Fibroblast of the aortic adventitia (primary cell): ENCODE measurements around the gene DNAJC15. TPM values are rescaled to one million over a fixed set of nuclear protein-coding genes. Genes with fewer than 3 reads are reported as not detected.
"Not testable (repeated sequence)": the region's sequence is repeated elsewhere in the genome, so short reads cannot be mapped to it uniquely, and the experiment has no call there.

Experiments used
- DNase-seq: peaks from one replicate; pipeline ENCODE4 v3.0.0-alpha.2; 2010; ENCODE audit warnings: low read depth
- H3K4me3 ChIP-seq: 2 replicates; pipeline ENCODE4 v1.5.1; 2011; ENCODE audit warnings: low read depth, mild to moderate bottlenecking, control low read depth, low read length, moderate library complexity
- total RNA-seq: library from RNA; depleted of rRNA; stranded (reverse); fragments of >200 nt; gene quantifications from 2 replicates; pipeline ENCODE4 v1.2.3, GENCODE V29; 2012; ENCODE audit warnings: low replicate concordance
- TF ChIP-seq, protein P1 (sequence below): IDR thresholded peaks from 2 replicates; pipeline ENCODE4 v1.5.1; 2011; ENCODE audit warnings: mild to moderate bottlenecking, low read length, control low read depth, inconsistent platforms; ENCODE audit not compliant: insufficient read depth

Gene DNAJC15
- total RNA-seq, 1 donor = 18.7 TPM

GRCh38 chr13:43074824-43075510 is 51.6 kb downstream of the DNAJC15 start:
- no peak overlapping the region for H3K4me3 ChIP-seq
- TF ChIP-seq, protein P1, sequence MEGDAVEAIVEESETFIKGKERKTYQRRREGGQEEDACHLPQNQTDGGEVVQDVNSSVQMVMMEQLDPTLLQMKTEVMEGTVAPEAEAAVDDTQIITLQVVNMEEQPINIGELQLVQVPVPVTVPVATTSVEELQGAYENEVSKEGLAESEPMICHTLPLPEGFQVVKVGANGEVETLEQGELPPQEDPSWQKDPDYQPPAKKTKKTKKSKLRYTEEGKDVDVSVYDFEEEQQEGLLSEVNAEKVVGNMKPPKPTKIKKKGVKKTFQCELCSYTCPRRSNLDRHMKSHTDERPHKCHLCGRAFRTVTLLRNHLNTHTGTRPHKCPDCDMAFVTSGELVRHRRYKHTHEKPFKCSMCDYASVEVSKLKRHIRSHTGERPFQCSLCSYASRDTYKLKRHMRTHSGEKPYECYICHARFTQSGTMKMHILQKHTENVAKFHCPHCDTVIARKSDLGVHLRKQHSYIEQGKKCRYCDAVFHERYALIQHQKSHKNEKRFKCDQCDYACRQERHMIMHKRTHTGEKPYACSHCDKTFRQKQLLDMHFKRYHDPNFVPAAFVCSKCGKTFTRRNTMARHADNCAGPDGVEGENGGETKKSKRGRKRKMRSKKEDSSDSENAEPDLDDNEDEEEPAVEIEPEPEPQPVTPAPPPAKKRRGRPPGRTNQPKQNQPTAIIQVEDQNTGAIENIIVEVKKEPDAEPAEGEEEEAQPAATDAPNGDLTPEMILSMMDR = no peak
- DNase-seq = no peak

DNA sequence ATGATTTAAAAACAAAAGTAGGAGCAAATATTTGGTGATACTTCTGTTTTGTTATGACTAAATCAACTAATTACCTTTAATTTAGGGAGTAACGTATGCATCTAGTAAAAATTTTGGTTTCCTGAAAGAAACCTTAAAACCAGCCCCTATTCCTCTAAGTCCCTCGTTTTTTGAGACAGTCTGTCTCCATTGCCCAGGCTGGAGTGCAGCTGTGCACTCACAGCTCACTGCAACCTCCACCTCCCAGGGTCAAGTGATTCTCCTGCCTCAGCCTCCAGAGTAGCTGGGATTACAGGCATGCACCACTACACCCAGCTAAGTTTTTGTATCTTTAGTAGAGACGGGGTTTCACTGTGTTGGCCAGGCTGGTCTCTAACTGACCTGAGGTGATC is 52.1 kb downstream of the DNAJC15 start:
- not testable (repeated sequence) for DNase-seq, H3K4me3 ChIP-seq

GRCh38 chr13:43077046-43077445 is 53.7 kb downstream of the DNAJC15 start:
- no peak overlapping the region for H3K4me3 ChIP-seq
- TF ChIP-seq, protein P1 = no peak
- DNase-seq = no peak

- TF ChIP-seq, protein P1 = no peak
- DNase-seq = no peak
- H3K4me3 ChIP-seq = no peak overlapping the region
Observed at GRCh38 chr13:43077461-43077860, 54.1 kb downstream of the DNAJC15 start.

GRCh38 chr13:43077906-43078305 is 54.5 kb downstream of the DNAJC15 start:
- TF ChIP-seq, protein P1 = no peak
- DNase-seq = no peak

GRCh38 chr13:43078399-43078798 is 55.0 kb downstream of the DNAJC15 start:
- DNase-seq = no peak

More at GRCh38 chr13:43077906-43078305, 54.5 kb downstream of the DNAJC15 start:
- no peak overlapping the region for H3K4me3 ChIP-seq

DNA sequence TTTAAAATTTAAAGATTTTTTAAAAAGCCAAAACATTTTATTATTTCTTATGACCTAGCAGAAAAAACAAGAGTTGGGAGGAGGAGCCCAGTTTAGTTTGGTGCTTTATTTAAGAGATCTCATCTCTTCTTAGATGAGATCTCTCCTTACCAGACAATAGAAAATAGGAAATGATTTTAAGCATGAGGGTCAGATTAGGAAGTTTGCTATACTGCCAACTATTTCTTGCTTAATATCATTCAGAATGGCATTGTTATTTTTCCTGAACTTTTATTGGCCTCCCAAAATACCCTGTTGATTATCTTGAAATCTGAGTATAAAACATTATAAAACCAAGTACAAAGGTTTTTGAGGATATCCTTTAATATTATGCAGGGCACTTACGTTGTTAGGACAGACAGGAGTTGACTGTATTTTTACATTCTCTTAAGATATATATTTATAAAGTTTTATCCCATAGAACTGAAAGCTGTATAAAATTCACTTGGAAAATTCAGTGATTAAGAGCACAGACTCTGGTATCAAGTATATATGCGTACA is 56.1 kb downstream of the DNAJC15 start:
- TF ChIP-seq, protein P1 = no peak
- DNase-seq = no peak
- H3K4me3 ChIP-seq = no peak overlapping the region

More at GRCh38 chr13:43078399-43078798, 55.0 kb downstream of the DNAJC15 start:
- no peak overlapping the region for H3K4me3 ChIP-seq
- TF ChIP-seq, protein P1 = no peak
